ENCODE data around the gene NAALADL1.

NAALADL1 gene

GRCh38 chr11:65083134-65083833 is 24.9 kb upstream of the NAALADL1 start:
- CTCF ChIA-PET: interaction anchor here (0.8 to 1.3 kb wide), 6 partner anchors 12 to 76 kb away, joined by 3 to 6 read pairs (median 4); partner anchors contain the start of gene ARL2
- POLR2A ChIA-PET: no interaction called here
- Histone ChIP-seq H3K27me3 (replicated peaks in 2 of 5; ENCODE audit: control insufficient read depth in 4 of 5, insufficient read depth in 5 of 5, low read length in 4 of 5) (no peaks in the 10 kb centered on the region), H3K9me3 (ENCODE audit: control extremely low read depth in 1 of 5, control insufficient read depth in 4 of 5, insufficient read depth in 2 of 5, low read depth in 1 of 5, low read length in 4 of 5) (no peaks in the 10 kb centered on the region), H3K27ac (ENCODE audit: insufficient read depth in 1 of 2, low read depth in 1 of 2, low read length in 2 of 2, poor library complexity in 1 of 2, severe bottlenecking in 2 of 2) (peak overlapping the region; percentile 15 to 85), H3K36me3 (ENCODE audit: control insufficient read depth in 4 of 4, insufficient read depth in 4 of 4, low read length in 3 of 4) (peaks cover 4 to 59% (median 38%) of the 10 kb centered on the region in 4 experiments), H3K4me3 (ENCODE audit: control insufficient read depth in 1 of 7, extremely low read depth in 1 of 7, insufficient read depth in 4 of 7, low read depth in 2 of 7, low read length in 6 of 7) (peak overlapping the region; percentile 72 to 94 (median 83)), H3K4me1 (ENCODE audit: control extremely low read depth in 1 of 4, control insufficient read depth in 4 of 4, insufficient read depth in 4 of 4, low read length in 3 of 4) (peaks cover 10 to 38% (median 25%) of the 10 kb centered on the region in 4 experiments)
- 13% methylated on average over 10 of the region's 13 CpGs for WGBS (ENCODE audit: insufficient coverage)
- no peak for DNase-seq

DNA sequence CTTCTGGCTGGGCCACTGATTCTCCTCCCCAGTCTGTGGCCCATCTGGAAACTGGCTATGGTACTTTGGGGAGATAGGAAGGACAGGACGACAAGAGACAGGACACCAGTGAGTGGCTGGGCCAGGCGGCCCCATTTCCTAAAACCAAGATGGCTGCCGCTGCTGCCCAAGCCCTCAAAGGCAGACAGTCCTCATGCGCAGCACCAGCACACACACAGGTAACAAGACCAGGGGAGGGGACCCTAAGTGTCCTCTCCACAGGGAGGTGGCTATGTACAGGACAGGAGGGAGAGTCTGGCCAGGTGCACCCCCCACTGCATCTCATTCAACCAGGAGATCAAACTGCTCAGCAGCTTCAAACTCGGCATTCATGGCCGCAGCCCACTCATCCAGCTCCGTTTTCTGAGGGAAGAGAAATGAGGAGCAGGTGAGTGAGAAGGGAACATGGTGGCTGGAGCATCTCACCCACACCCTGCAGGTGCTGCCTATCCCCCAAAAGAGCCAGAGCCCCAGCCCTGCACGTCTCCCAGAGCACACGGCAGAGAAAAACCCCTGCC is 20.5 kb upstream of the NAALADL1 start:
- POLR2A ChIA-PET: no interaction called here
- Histone ChIP-seq H3K4me3 (ENCODE audit: control insufficient read depth in 1 of 7, extremely low read depth in 1 of 7, insufficient read depth in 4 of 7, low read depth in 2 of 7, low read length in 6 of 7) (no peak overlapping the region), H3K4me1 (ENCODE audit: control extremely low read depth in 1 of 4, control insufficient read depth in 4 of 4, insufficient read depth in 4 of 4, low read length in 3 of 4) (peaks cover 10 to 26% (median 14%) of the 10 kb centered on the region in 4 experiments), H3K27me3 (replicated peaks in 2 of 5; ENCODE audit: control insufficient read depth in 4 of 5, insufficient read depth in 5 of 5, low read length in 4 of 5) (no peaks in the 10 kb centered on the region), H3K27ac (ENCODE audit: insufficient read depth in 1 of 2, low read depth in 1 of 2, low read length in 2 of 2, poor library complexity in 1 of 2, severe bottlenecking in 2 of 2) (peak overlapping the region; percentile 12 to 50), H3K36me3 (ENCODE audit: control insufficient read depth in 4 of 4, insufficient read depth in 4 of 4, low read length in 3 of 4) (peaks cover 0 to 53% (median 18%) of the 10 kb centered on the region in 4 experiments), H3K9me3 (ENCODE audit: control extremely low read depth in 1 of 5, control insufficient read depth in 4 of 5, insufficient read depth in 2 of 5, low read depth in 1 of 5, low read length in 4 of 5) (no peaks in the 10 kb centered on the region)
- DNase-seq: no peak
- 92% methylated on average over 4 of the region's 9 CpGs for WGBS (ENCODE audit: insufficient coverage)
- CTCF ChIA-PET: interaction anchor here (0.7 to 1.6 kb wide), 4 partner anchors 10 to 66 kb away, joined by 3 to 4 read pairs (median 4); no protein-coding TSS in a partner anchor

- Histone ChIP-seq H3K9me3 (ENCODE audit: control extremely low read depth in 1 of 5, control insufficient read depth in 4 of 5, insufficient read depth in 2 of 5, low read depth in 1 of 5, low read length in 4 of 5) (no peaks in the 10 kb centered on the region), H3K4me3 (ENCODE audit: control insufficient read depth in 1 of 7, extremely low read depth in 1 of 7, insufficient read depth in 4 of 7, low read depth in 2 of 7, low read length in 6 of 7) (no peak overlapping the region), H3K36me3 (ENCODE audit: control insufficient read depth in 4 of 4, insufficient read depth in 4 of 4, low read length in 3 of 4) (peaks cover 0 to 53% (median 18%) of the 10 kb centered on the region in 4 experiments), H3K4me1 (ENCODE audit: control extremely low read depth in 1 of 4, control insufficient read depth in 4 of 4, insufficient read depth in 4 of 4, low read length in 3 of 4) (peaks cover 3 to 20% (median 8%) of the 10 kb centered on the region in 4 experiments), H3K27ac (ENCODE audit: insufficient read depth in 1 of 2, low read depth in 1 of 2, low read length in 2 of 2, poor library complexity in 1 of 2, severe bottlenecking in 2 of 2) (peak overlapping the region; percentile 12 to 50), H3K27me3 (replicated peaks in 2 of 5; ENCODE audit: control insufficient read depth in 4 of 5, insufficient read depth in 5 of 5, low read length in 4 of 5) (no peaks in the 10 kb centered on the region)
- 67% methylated on average over 1 of the region's 3 CpGs for WGBS (ENCODE audit: insufficient coverage)
- ChIA-PET POLR2A (no interaction called here), CTCF (interaction anchor here (0.7 to 1.6 kb wide), 7 partner anchors 9 to 65 kb away, joined by 3 to 7 read pairs (median 4); partner anchors contain the start of genes ARL2 and SNX15)
- DNase-seq: peak; percentile 73 to 86 (median 78)
Observed at GRCh38 chr11:65078151-65078550, 19.8 kb upstream of the NAALADL1 start.

DNA sequence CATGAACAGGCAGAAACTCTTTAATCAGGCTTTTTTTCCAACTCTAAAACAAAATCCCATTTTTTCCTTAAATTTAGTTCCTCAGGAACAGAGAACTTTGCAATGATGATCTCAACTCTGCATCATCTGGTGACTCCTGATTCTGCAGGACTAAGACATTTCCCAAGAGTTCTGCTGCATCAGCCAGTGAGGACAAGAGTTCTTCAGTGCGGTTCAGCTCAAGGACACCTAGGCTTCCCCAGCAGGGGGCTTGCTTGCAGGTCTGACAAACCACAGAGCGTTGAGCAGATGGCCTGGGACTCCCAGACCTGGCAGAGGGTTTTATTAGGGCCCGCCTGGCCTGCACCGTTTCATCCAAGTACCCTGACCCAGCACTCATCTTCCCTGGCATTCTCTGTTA is 19.1 kb upstream of the NAALADL1 start:
- DNase-seq: peak in 2 of 3 donors; percentile 29 to 37
- Histone ChIP-seq H3K27ac (ENCODE audit: insufficient read depth in 1 of 2, low read depth in 1 of 2, low read length in 2 of 2, poor library complexity in 1 of 2, severe bottlenecking in 2 of 2) (no peak overlapping the region), H3K4me3 (ENCODE audit: control insufficient read depth in 1 of 7, extremely low read depth in 1 of 7, insufficient read depth in 4 of 7, low read depth in 2 of 7, low read length in 6 of 7) (no peak overlapping the region), H3K27me3 (replicated peaks in 2 of 5; ENCODE audit: control insufficient read depth in 4 of 5, insufficient read depth in 5 of 5, low read length in 4 of 5) (no peaks in the 10 kb centered on the region), H3K9me3 (ENCODE audit: control extremely low read depth in 1 of 5, control insufficient read depth in 4 of 5, insufficient read depth in 2 of 5, low read depth in 1 of 5, low read length in 4 of 5) (no peaks in the 10 kb centered on the region), H3K4me1 (ENCODE audit: control extremely low read depth in 1 of 4, control insufficient read depth in 4 of 4, insufficient read depth in 4 of 4, low read length in 3 of 4) (peaks cover 0 to 13% (median 2%) of the 10 kb centered on the region in 4 experiments), H3K36me3 (ENCODE audit: control insufficient read depth in 4 of 4, insufficient read depth in 4 of 4, low read length in 3 of 4) (peaks cover 0 to 50% (median 18%) of the 10 kb centered on the region in 4 experiments)
- WGBS (ENCODE audit: insufficient coverage): 91% methylated on average over 3 of the region's 4 CpGs
- ChIA-PET CTCF (interaction anchor here (0.8 to 2.4 kb wide), 10 partner anchors 8 to 105 kb away, joined by 3 to 7 read pairs (median 4); partner anchors contain the start of genes ARL2, CAPN1, SAC3D1 and SNX15), POLR2A (no interaction called here)

GRCh38 chr11:65072631-65072966 is 14.2 kb upstream of the NAALADL1 start:
- Histone ChIP-seq H3K9me3 (ENCODE audit: control extremely low read depth in 1 of 5, control insufficient read depth in 4 of 5, insufficient read depth in 2 of 5, low read depth in 1 of 5, low read length in 4 of 5) (no peaks in the 10 kb centered on the region), H3K4me3 (ENCODE audit: control insufficient read depth in 1 of 7, extremely low read depth in 1 of 7, insufficient read depth in 4 of 7, low read depth in 2 of 7, low read length in 6 of 7) (no peak overlapping the region), H3K27me3 (replicated peaks in 2 of 5; ENCODE audit: control insufficient read depth in 4 of 5, insufficient read depth in 5 of 5, low read length in 4 of 5) (no peaks in the 10 kb centered on the region), H3K36me3 (ENCODE audit: control insufficient read depth in 4 of 4, insufficient read depth in 4 of 4, low read length in 3 of 4) (peaks cover 0 to 19% (median 5%) of the 10 kb centered on the region in 4 experiments), H3K4me1 (ENCODE audit: control extremely low read depth in 1 of 4, control insufficient read depth in 4 of 4, insufficient read depth in 4 of 4, low read length in 3 of 4) (no peaks in the 10 kb centered on the region), H3K27ac (ENCODE audit: insufficient read depth in 1 of 2, low read depth in 1 of 2, low read length in 2 of 2, poor library complexity in 1 of 2, severe bottlenecking in 2 of 2) (no peak overlapping the region)
- POLR2A ChIA-PET: interaction anchor here (0.8 kb wide), 1 partner anchor 61 kb away, joined by 3 read pairs; no protein-coding TSS in a partner anchor
- CTCF ChIA-PET: interaction anchor here (0.6 to 1.5 kb wide), 4 partner anchors 10 to 229 kb away, joined by 3 read pairs; partner anchors contain the start of gene NAALADL1
- 100% methylated on average over 1 of the region's 1 CpG for WGBS (ENCODE audit: insufficient coverage)
- no peak for DNase-seq

- no peaks in the 10 kb centered on the region for H3K27me3 ChIP-seq (replicated peaks in 2 of 5; ENCODE audit: control insufficient read depth in 4 of 5, insufficient read depth in 5 of 5, low read length in 4 of 5)
- H3K4me3 ChIP-seq (ENCODE audit: control insufficient read depth in 1 of 7, extremely low read depth in 1 of 7, insufficient read depth in 4 of 7, low read depth in 2 of 7, low read length in 6 of 7): no peak overlapping the region
- peaks cover 0 to 13% (median 4%) of the 10 kb centered on the region in 4 experiments for H3K36me3 ChIP-seq (ENCODE audit: control insufficient read depth in 4 of 4, insufficient read depth in 4 of 4, low read length in 3 of 4)
- 80% methylated on average over 4 of the region's 4 CpGs for WGBS (ENCODE audit: insufficient coverage)
- ChIA-PET POLR2A (interaction anchor here (0.8 kb wide), 1 partner anchor 62 kb away, joined by 3 read pairs; no protein-coding TSS in a partner anchor), CTCF (interaction anchor here (0.6 to 1.5 kb wide), 5 partner anchors 10 to 229 kb away, joined by 3 read pairs; partner anchors contain the start of gene NAALADL1)
- H3K4me1 ChIP-seq (ENCODE audit: control extremely low read depth in 1 of 4, control insufficient read depth in 4 of 4, insufficient read depth in 4 of 4, low read length in 3 of 4): no peaks in the 10 kb centered on the region
- H3K27ac ChIP-seq (ENCODE audit: insufficient read depth in 1 of 2, low read depth in 1 of 2, low read length in 2 of 2, poor library complexity in 1 of 2, severe bottlenecking in 2 of 2): no peak overlapping the region
- DNase-seq: no peak
- H3K9me3 ChIP-seq (ENCODE audit: control extremely low read depth in 1 of 5, control insufficient read depth in 4 of 5, insufficient read depth in 2 of 5, low read depth in 1 of 5, low read length in 4 of 5): no peaks in the 10 kb centered on the region
Observed at GRCh38 chr11:65071907-65072630, 13.7 kb upstream of the NAALADL1 start.

Data from common myeloid progenitor, CD34-positive (primary cell).